Breast epithelium (tissue), 4 donors: ENCODE results near the gene PLOD2. TPM values are rescaled to one million over a fixed set of nuclear protein-coding genes. Genes with fewer than 3 reads are reported as not detected.

Experiments used
- DNase-seq, 2 donors: peaks; one replicate each; pipeline ENCODE4 v3.0.0-alpha.2; 2019; ENCODE audit warnings: low spot score in 2 of 2
- H3K27ac ChIP-seq, 2 donors: fragments of 200-600 bp; sonication (generic) in 1 of 2; one replicate each; pipeline ENCODE4 v1.5.1; 2016 to 2019; ENCODE audit warnings: mild to moderate bottlenecking in 1 of 2
- H3K27me3 ChIP-seq, 2 donors: fragments of 200-600 bp; sonication (generic) in 1 of 2; one replicate each; pipeline versions ENCODE4 v1.5.1 to v1.6.0; 2017 to 2019; ENCODE audit warnings: control low read depth in 1 of 2, mild to moderate bottlenecking in 1 of 2
- H3K36me3 ChIP-seq: fragments of 200-600 bp; one replicate; pipeline ENCODE4 v1.5.1; 2019
- H3K4me1 ChIP-seq, 2 donors: fragments of 200-600 bp; sonication (generic); one replicate each; pipeline ENCODE4 v1.5.1; 2016 to 2019; ENCODE audit warnings: control low read depth in 1 of 2
- H3K4me3 ChIP-seq, 3 donors: fragments of 200-600 bp; sonication (generic); 1 replicate in 2 of 3; 2 replicates in 1 of 3; pipeline ENCODE4 v1.5.1; 2016 to 2019; ENCODE audit warnings: mild to moderate bottlenecking in 3 of 3, moderate library complexity in 2 of 3
- H3K9me3 ChIP-seq, 2 donors: fragments of 200-600 bp; sonication (generic) in 1 of 2; one replicate each; pipeline ENCODE4 v1.5.1; 2016 to 2019; ENCODE audit warnings: control low read depth in 1 of 2
- POLR2A ChIP-seq: fragments of 450-650 bp; IDR thresholded peaks from one replicate; pipeline ENCODE4 v1.6.1; 2016; ENCODE audit warnings: antibody characterized with exemption, mild to moderate bottlenecking, moderate library complexity
- POLR2AphosphoS5 ChIP-seq, 3 donors: sonication (generic); formaldehyde crosslinking; IDR thresholded peaks; one replicate each; pipeline ENCODE4 v1.6.1; 2017; ENCODE audit warnings: antibody characterized with exemption in 3 of 3
- intact Hi-C: fragments of 100-400 bp; cut with DNase I; formaldehyde crosslinking; loops from one replicate; pipeline ENCODE4 v1.15.1; 2023; ENCODE audit warnings: low total_unique reads
- total RNA-seq, 3 donors: library from RNA; depleted of rRNA; stranded (reverse); fragments of >200 nt; gene quantifications; one replicate each; pipeline ENCODE4 v1.1.0, GENCODE V29; 2016
- TF ChIP-seq, protein P1 (sequence below), 3 donors: fragments of 450-650 bp; IDR thresholded peaks; one replicate each; pipeline ENCODE4 v1.5.1; 2016 to 2017; ENCODE audit warnings: antibody characterized with exemption in 3 of 3, mild to moderate bottlenecking in 3 of 3, moderate library complexity in 3 of 3

The PLOD2 gene
- total RNA-seq, 3 donors from 2014 or later: 33.2 to 71.5 (median 35.7) TPM

GRCh38 chr3:146128939-146129338 is 32.0 kb downstream of the PLOD2 start:
- Histone ChIP-seq H3K36me3 (no peaks in the 10 kb centered on the region), H3K4me3 (no peak overlapping the region), H3K4me1 (no peaks in the 10 kb centered on the region), H3K9me3 (no peaks in the 10 kb centered on the region), H3K27ac (no peak overlapping the region), H3K27me3 (no peaks in the 10 kb centered on the region)
- intact Hi-C loops: no loop called here
- TF ChIP-seq POLR2AphosphoS5 (IDR thresholded peaks at IDR 0.05): no peak
- no peak for TF ChIP-seq POLR2A
- TF ChIP-seq, protein P1, sequence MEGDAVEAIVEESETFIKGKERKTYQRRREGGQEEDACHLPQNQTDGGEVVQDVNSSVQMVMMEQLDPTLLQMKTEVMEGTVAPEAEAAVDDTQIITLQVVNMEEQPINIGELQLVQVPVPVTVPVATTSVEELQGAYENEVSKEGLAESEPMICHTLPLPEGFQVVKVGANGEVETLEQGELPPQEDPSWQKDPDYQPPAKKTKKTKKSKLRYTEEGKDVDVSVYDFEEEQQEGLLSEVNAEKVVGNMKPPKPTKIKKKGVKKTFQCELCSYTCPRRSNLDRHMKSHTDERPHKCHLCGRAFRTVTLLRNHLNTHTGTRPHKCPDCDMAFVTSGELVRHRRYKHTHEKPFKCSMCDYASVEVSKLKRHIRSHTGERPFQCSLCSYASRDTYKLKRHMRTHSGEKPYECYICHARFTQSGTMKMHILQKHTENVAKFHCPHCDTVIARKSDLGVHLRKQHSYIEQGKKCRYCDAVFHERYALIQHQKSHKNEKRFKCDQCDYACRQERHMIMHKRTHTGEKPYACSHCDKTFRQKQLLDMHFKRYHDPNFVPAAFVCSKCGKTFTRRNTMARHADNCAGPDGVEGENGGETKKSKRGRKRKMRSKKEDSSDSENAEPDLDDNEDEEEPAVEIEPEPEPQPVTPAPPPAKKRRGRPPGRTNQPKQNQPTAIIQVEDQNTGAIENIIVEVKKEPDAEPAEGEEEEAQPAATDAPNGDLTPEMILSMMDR (IDR thresholded peaks at IDR 0.05): no peak
- DNase-seq: no peak

DNA sequence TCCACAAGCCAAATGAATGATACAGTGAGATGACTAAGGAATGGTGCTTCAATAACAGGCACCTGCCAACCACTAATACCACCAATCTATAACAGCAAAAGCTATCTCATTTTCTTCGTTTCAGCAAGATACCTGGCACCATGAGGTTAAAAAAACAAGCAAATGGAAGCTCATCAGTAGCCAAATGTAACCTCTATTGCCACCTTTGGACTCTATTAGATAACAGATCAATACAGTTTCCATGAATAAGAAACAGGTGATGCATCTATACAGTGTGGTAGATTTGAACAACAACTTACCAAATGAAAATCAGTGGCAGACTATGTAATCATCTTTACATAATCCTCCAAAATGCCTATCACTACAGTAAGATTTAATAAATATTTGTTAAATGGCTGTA is 32.8 kb downstream of the PLOD2 start:
- H3K4me1 ChIP-seq: no peaks in the 10 kb centered on the region
- H3K36me3 ChIP-seq: no peaks in the 10 kb centered on the region
- DNase-seq: no peak
- H3K27me3 ChIP-seq: no peaks in the 10 kb centered on the region
- no peak overlapping the region for H3K27ac ChIP-seq
- H3K4me3 ChIP-seq: no peak overlapping the region
- intact Hi-C loops: no loop called here
- TF ChIP-seq, protein P1 (IDR thresholded peaks at IDR 0.05): no peak
- no peaks in the 10 kb centered on the region for H3K9me3 ChIP-seq

DNA sequence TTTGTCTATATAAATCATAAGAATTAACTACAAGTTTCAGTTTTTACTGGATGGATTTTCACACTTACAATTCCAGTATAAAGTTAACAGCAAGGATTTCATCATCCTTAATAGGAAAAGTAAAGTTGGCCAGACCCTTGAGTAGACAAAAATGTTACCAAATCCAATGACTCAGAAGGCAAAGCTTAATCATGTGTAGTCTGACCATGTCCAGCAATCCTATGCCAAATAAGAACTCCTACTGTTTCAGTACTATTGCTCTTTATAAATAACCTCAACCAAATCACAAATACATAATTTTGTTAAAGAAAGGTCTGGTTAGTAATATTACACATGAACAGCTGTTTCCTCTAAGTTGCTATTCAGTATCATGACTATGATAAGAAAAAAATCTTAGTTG is 35.0 kb downstream of the PLOD2 start:
- intact Hi-C loops: no loop called here
- TF ChIP-seq POLR2A (no peak), POLR2AphosphoS5 (IDR thresholded peaks at IDR 0.05) (no peak)
- TF ChIP-seq, protein P1 (IDR thresholded peaks at IDR 0.05): no peak
- Histone ChIP-seq H3K36me3 (no peaks in the 10 kb centered on the region), H3K9me3 (no peaks in the 10 kb centered on the region), H3K4me3 (no peak overlapping the region), H3K4me1 (no peaks in the 10 kb centered on the region), H3K27me3 (no peaks in the 10 kb centered on the region), H3K27ac (no peak overlapping the region)
- DNase-seq: no peak

DNA sequence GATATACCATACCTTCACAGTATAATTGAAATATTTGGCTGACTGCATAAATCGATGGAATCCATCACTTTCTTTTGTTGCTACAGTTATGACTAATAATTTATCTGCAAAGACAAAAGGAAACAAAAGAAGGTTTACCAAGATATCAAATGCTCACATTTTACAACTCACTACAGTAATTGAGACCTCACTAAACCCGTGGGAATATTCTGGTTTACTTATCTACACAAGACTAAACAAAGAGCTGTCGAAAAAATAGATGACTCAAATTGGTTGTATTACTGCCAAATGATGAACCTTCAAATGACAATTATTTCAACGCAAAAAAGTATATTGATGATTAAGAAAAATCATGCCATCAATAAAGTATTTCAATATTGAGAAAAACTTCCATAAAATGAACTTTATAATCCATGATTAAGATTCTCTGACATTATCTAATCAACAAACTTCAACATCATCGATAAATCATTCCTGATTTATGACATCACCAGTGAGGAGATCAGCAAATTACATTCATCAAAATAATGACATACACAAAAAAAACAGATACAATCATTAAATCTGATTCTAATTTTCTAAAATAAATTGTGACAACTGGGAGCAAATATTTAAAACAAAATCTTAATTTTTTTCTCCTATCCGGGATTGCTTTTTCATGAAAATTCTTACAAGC is 36.7 kb downstream of the PLOD2 start:
- H3K36me3 ChIP-seq: no peaks in the 10 kb centered on the region
- H3K27ac ChIP-seq: no peak overlapping the region
- TF ChIP-seq POLR2AphosphoS5 (IDR thresholded peaks at IDR 0.05): no peak
- TF ChIP-seq, protein P1 (IDR thresholded peaks at IDR 0.05): no peak
- TF ChIP-seq POLR2A: no peak
- no peak for DNase-seq
- H3K4me1 ChIP-seq: no peaks in the 10 kb centered on the region
- no peaks in the 10 kb centered on the region for H3K27me3 ChIP-seq
- intact Hi-C loops: no loop called here
- no peaks in the 10 kb centered on the region for H3K9me3 ChIP-seq
- H3K4me3 ChIP-seq: no peak overlapping the region

- TF ChIP-seq, protein P1 (IDR thresholded peaks at IDR 0.05): no peak
- TF ChIP-seq POLR2AphosphoS5 (IDR thresholded peaks at IDR 0.05): no peak
- no peak for TF ChIP-seq POLR2A
- intact Hi-C loops: no loop called here
- no peak for DNase-seq
These were observed 43.3 kb downstream of the PLOD2 start for GRCh38 chr3:146117406-146118285.

More at GRCh38 chr3:146117406-146118285, 43.3 kb downstream of the PLOD2 start:
- Histone ChIP-seq H3K36me3 (no peaks in the 10 kb centered on the region), H3K27me3 (no peaks in the 10 kb centered on the region), H3K4me1 (no peaks in the 10 kb centered on the region), H3K9me3 (peaks cover 8 to 13% of the 10 kb centered on the region in 2 donors), H3K4me3 (no peak overlapping the region), H3K27ac (no peak overlapping the region)
